Suprapubic skin (tissue), 4 donors: Measurements from ENCODE around the gene OS9. TPM values are rescaled to one million over a fixed set of nuclear protein-coding genes. Genes with fewer than 3 reads are reported as not detected.

Experiments
- DNase-seq, 2 donors: peaks; one replicate each; pipeline ENCODE4 v3.0.0-alpha.2; 2019; ENCODE audit warnings: low spot score in 2 of 2
- H3K27ac ChIP-seq: fragments of 200-600 bp; sonication (generic); one replicate; pipeline ENCODE4 v1.5.1; 2019
- H3K27me3 ChIP-seq: fragments of 200-600 bp; sonication (generic); one replicate; pipeline ENCODE4 v1.5.1; 2019
- H3K36me3 ChIP-seq: fragments of 200-600 bp; sonication (generic); one replicate; pipeline ENCODE4 v1.5.1; 2019
- H3K4me1 ChIP-seq: fragments of 200-600 bp; sonication (generic); one replicate; pipeline ENCODE4 v1.5.1; 2019
- H3K4me3 ChIP-seq: fragments of 200-600 bp; sonication (generic); one replicate; pipeline ENCODE4 v1.5.1; 2019; ENCODE audit warnings: mild to moderate bottlenecking
- H3K9me3 ChIP-seq: fragments of 200-600 bp; sonication (generic); one replicate; pipeline ENCODE4 v1.5.1; 2019
- CTCF ChIP-seq, 2 donors: fragments of 200-600 bp in 1 of 2; fragments of 450-650 bp in 1 of 2; sonication (generic) in 1 of 2; IDR thresholded peaks; one replicate each; pipeline ENCODE4 v1.5.1; 2016 to 2019; ENCODE audit warnings: antibody characterized with exemption in 2 of 2, mild to moderate bottlenecking in 1 of 2, moderate library complexity in 1 of 2
- EP300 ChIP-seq: sonication (generic); formaldehyde crosslinking; IDR thresholded peaks from one replicate; pipeline ENCODE4 v1.6.1; 2017; ENCODE audit warnings: antibody characterized with exemption
- POLR2A ChIP-seq, 2 donors: fragments of 450-650 bp; IDR thresholded peaks; one replicate each; pipeline ENCODE4 v1.6.1; 2017; ENCODE audit warnings: antibody characterized with exemption in 2 of 2, mild to moderate bottlenecking in 2 of 2, moderate library complexity in 2 of 2
- POLR2AphosphoS5 ChIP-seq, 3 donors: sonication (generic); formaldehyde crosslinking; IDR thresholded peaks; one replicate each; pipeline ENCODE4 v1.6.1; 2017; ENCODE audit warnings: antibody characterized with exemption in 3 of 3
- WGBS: methylation state at CpG from one replicate; pipeline ENCODE4 v1.1.5; 2018; 5-methylcytosine and 5-hydroxymethylcytosine counted together
- total RNA-seq, 4 donors: library from RNA; depleted of rRNA; stranded (reverse); fragments of >200 nt; gene quantifications; one replicate each; pipeline ENCODE4 v1.1.0, GENCODE V29; 2016

Gene OS9
- total RNA-seq, 4 donors from 2014 or later = 165 to 282 (median 236) TPM

GRCh38 chr12:57755194-57755453 is 61.2 kb downstream of the OS9 start:
- Histone ChIP-seq H3K9me3 (no peaks in the 10 kb centered on the region), H3K4me1 (peaks cover 52% of the 10 kb centered on the region), H3K27me3 (no peaks in the 10 kb centered on the region), H3K27ac (peak overlapping the region; percentile 63), H3K36me3 (peaks cover 19% of the 10 kb centered on the region), H3K4me3 (peak overlapping the region; percentile 85)
- TF ChIP-seq EP300 (no peak), POLR2AphosphoS5 (IDR thresholded peaks at IDR 0.05) (no peak), POLR2A (IDR thresholded peaks at IDR 0.05) (no peak), CTCF (IDR thresholded peaks at IDR 0.05) (no peak)
- DNase-seq = no peak
- no CpG with 5 or more reads among the region's 34 CpGs for WGBS

- 10% methylated on average over 9 of the region's 76 CpGs for WGBS
- H3K27me3 ChIP-seq = no peaks in the 10 kb centered on the region
- peaks cover 16% of the 10 kb centered on the region for H3K36me3 ChIP-seq
- TF ChIP-seq EP300 = no peak
- TF ChIP-seq POLR2AphosphoS5 (IDR thresholded peaks at IDR 0.05) = no peak
- TF ChIP-seq CTCF (IDR thresholded peaks at IDR 0.05) = no peak
- TF ChIP-seq POLR2A (IDR thresholded peaks at IDR 0.05) = no peak
- DNase-seq = peak in 1 of 2 donors; percentile 77
- H3K4me3 ChIP-seq = peak overlapping the region; percentile 85
- peak overlapping the region; percentile 63 for H3K27ac ChIP-seq
- H3K9me3 ChIP-seq = no peaks in the 10 kb centered on the region
- peaks cover 50% of the 10 kb centered on the region for H3K4me1 ChIP-seq
Measured at GRCh38 chr12:57755454-57756372, 61.8 kb downstream of the OS9 start.

GRCh38 chr12:57756406-57757341 is 62.7 kb downstream of the OS9 start:
- H3K9me3 ChIP-seq = no peaks in the 10 kb centered on the region
- DNase-seq = no peak
- H3K4me1 ChIP-seq = peaks cover 41% of the 10 kb centered on the region
- no peaks in the 10 kb centered on the region for H3K27me3 ChIP-seq
- no peak overlapping the region for H3K27ac ChIP-seq
- H3K4me3 ChIP-seq = peak overlapping the region; percentile 85
- H3K36me3 ChIP-seq = peaks cover 16% of the 10 kb centered on the region
- 59% methylated on average over 19 of the region's 22 CpGs for WGBS
- TF ChIP-seq CTCF (IDR thresholded peaks at IDR 0.05) (peak in 1 of 2 donors; percentile 55), POLR2AphosphoS5 (IDR thresholded peaks at IDR 0.05) (no peak), EP300 (no peak)

GRCh38 chr12:57757771-57758170 is 63.8 kb downstream of the OS9 start:
- H3K36me3 ChIP-seq = peaks cover 16% of the 10 kb centered on the region
- TF ChIP-seq POLR2A (IDR thresholded peaks at IDR 0.05) (no peak), POLR2AphosphoS5 (IDR thresholded peaks at IDR 0.05) (no peak), EP300 (no peak), CTCF (IDR thresholded peaks at IDR 0.05) (no peak)
- H3K4me1 ChIP-seq = peaks cover 34% of the 10 kb centered on the region
- 92% methylated on average over 4 of the region's 4 CpGs for WGBS
- H3K9me3 ChIP-seq = no peaks in the 10 kb centered on the region
- H3K27me3 ChIP-seq = no peaks in the 10 kb centered on the region
- H3K27ac ChIP-seq = no peak overlapping the region
- DNase-seq = no peak
- no peak overlapping the region for H3K4me3 ChIP-seq
